Measurements from ENCODE around the gene CCZ1B. TPM values are rescaled to one million over a fixed set of nuclear protein-coding genes. Genes with fewer than 3 reads are reported as not detected.
"Not testable (repeated sequence)": the region's sequence is repeated elsewhere in the genome, so short reads cannot be mapped to it uniquely, and the experiment has no call there.

Gene CCZ1B
- polyA plus RNA-seq (2012; ENCODE audit: insufficient read depth, insufficient read length, low read depth): 55.3 TPM

GRCh38 chr7:6826151-6826550, at the start of gene CCZ1B:
Gene CCZ1B (minus strand): TSS chr7:6826275. CDS start chr7:6826197, 78 bp downstream.
- H3K27me3 ChIP-seq, H3K36me3 ChIP-seq, H3K9me3 ChIP-seq, H3K4me1 ChIP-seq: not testable (repeated sequence)
- H3K4me3 ChIP-seq (ENCODE audit: low read depth, low read length): peak within 1 kb of the TSS; percentile 57
- peak; percentile 21; the same call in 1 of the 2 replicates for TF ChIP-seq CTCF (IDR thresholded peaks at IDR 0.05; ENCODE audit: low read depth, low read length)
- DNase-seq: peak; percentile 79

GRCh38 chr7:6875022-6875421, 48.9 kb upstream of the CCZ1B start:
- not testable (repeated sequence) for DNase-seq; H3K4me1 ChIP-seq; H3K36me3 ChIP-seq; H3K9me3 ChIP-seq; H3K4me3 ChIP-seq (ENCODE audit: low read depth, low read length)
- peaks cover 16% of the 10 kb centered on the region for H3K27me3 ChIP-seq

- not testable (repeated sequence) for H3K9me3 ChIP-seq; DNase-seq; H3K36me3 ChIP-seq; H3K4me1 ChIP-seq; H3K4me3 ChIP-seq (ENCODE audit: low read depth, low read length)
- H3K27me3 ChIP-seq: peaks cover 26% of the 10 kb centered on the region
Measured at GRCh38 chr7:6872246-6872945, 46.3 kb upstream of the CCZ1B start.

- not testable (repeated sequence) for H3K36me3 ChIP-seq; DNase-seq; H3K4me3 ChIP-seq (ENCODE audit: low read depth, low read length); H3K4me1 ChIP-seq; H3K9me3 ChIP-seq
- H3K27me3 ChIP-seq: peaks cover 26% of the 10 kb centered on the region
Measured at GRCh38 chr7:6871421-6872144, 45.5 kb upstream of the CCZ1B start.

GRCh38 chr7:6864751-6865150, 38.7 kb upstream of the CCZ1B start:
- not testable (repeated sequence) for DNase-seq

GRCh38 chr7:6864188-6864587, 38.1 kb upstream of the CCZ1B start:
- H3K4me1 ChIP-seq; DNase-seq; H3K9me3 ChIP-seq; H3K36me3 ChIP-seq; H3K4me3 ChIP-seq (ENCODE audit: low read depth, low read length); H3K27me3 ChIP-seq: not testable (repeated sequence)

More at GRCh38 chr7:6864751-6865150, 38.7 kb upstream of the CCZ1B start:
- not testable (repeated sequence) for H3K27me3 ChIP-seq; H3K4me3 ChIP-seq (ENCODE audit: low read depth, low read length); H3K36me3 ChIP-seq; H3K4me1 ChIP-seq; H3K9me3 ChIP-seq

GRCh38 chr7:6862876-6863275, 36.8 kb upstream of the CCZ1B start:
- not testable (repeated sequence) for H3K4me3 ChIP-seq (ENCODE audit: low read depth, low read length); H3K4me1 ChIP-seq; H3K36me3 ChIP-seq; DNase-seq; H3K9me3 ChIP-seq; H3K27me3 ChIP-seq

- H3K36me3 ChIP-seq; H3K4me1 ChIP-seq; H3K9me3 ChIP-seq; H3K27me3 ChIP-seq; H3K4me3 ChIP-seq (ENCODE audit: low read depth, low read length): not testable (repeated sequence)
- peak; percentile 71 for DNase-seq
- TF ChIP-seq CTCF (IDR thresholded peaks at IDR 0.05; ENCODE audit: low read depth, low read length): peak; percentile 53
Measured at GRCh38 chr7:6857721-6858314, 31.7 kb upstream of the CCZ1B start.

GRCh38 chr7:6855563-6856131, 29.6 kb upstream of the CCZ1B start:
- H3K27me3 ChIP-seq; H3K36me3 ChIP-seq; H3K9me3 ChIP-seq; H3K4me3 ChIP-seq (ENCODE audit: low read depth, low read length); H3K4me1 ChIP-seq; DNase-seq: not testable (repeated sequence)

- H3K27me3 ChIP-seq, H3K9me3 ChIP-seq, H3K4me1 ChIP-seq, DNase-seq, H3K36me3 ChIP-seq: not testable (repeated sequence)
- peak overlapping the region; percentile 36 for H3K4me3 ChIP-seq (ENCODE audit: low read depth, low read length)
Measured at GRCh38 chr7:6854747-6855562, 28.9 kb upstream of the CCZ1B start.

GRCh38 chr7:6853681-6854080, 27.6 kb upstream of the CCZ1B start:
- not testable (repeated sequence) for H3K27me3 ChIP-seq; DNase-seq; H3K36me3 ChIP-seq; H3K9me3 ChIP-seq; H3K4me1 ChIP-seq; H3K4me3 ChIP-seq (ENCODE audit: low read depth, low read length)

GRCh38 chr7:6849127-6849526, 23.1 kb upstream of the CCZ1B start:
- not testable (repeated sequence) for DNase-seq; H3K4me3 ChIP-seq (ENCODE audit: low read depth, low read length); H3K9me3 ChIP-seq; H3K27me3 ChIP-seq; H3K4me1 ChIP-seq; H3K36me3 ChIP-seq

GRCh38 chr7:6847751-6848150, 21.7 kb upstream of the CCZ1B start:
- not testable (repeated sequence) for H3K9me3 ChIP-seq; H3K4me3 ChIP-seq (ENCODE audit: low read depth, low read length); DNase-seq; H3K36me3 ChIP-seq; H3K4me1 ChIP-seq; H3K27me3 ChIP-seq

Measured in BE2C (cell line).